Tibial nerve (tissue), 4 donors: ENCODE results near the gene GRIN1. TPM values are rescaled to one million over a fixed set of nuclear protein-coding genes. Genes with fewer than 3 reads are reported as not detected.

ENCODE experiments used
- DNase-seq, 2 donors: peaks; one replicate each; pipeline ENCODE4 v3.0.0-alpha.2; 2019; ENCODE audit warnings: low spot score in 2 of 2
- H3K27ac ChIP-seq, 4 donors: fragments of 200-600 bp; sonication (generic) in 3 of 4; one replicate each; pipeline ENCODE4 v1.5.1; 2017 to 2019; ENCODE audit warnings: mild to moderate bottlenecking in 1 of 4
- H3K27me3 ChIP-seq, 2 donors: fragments of 200-600 bp; sonication (generic) in 1 of 2; one replicate each; pipeline versions ENCODE4 v1.5.1 to v1.6.0; 2017 to 2019
- H3K36me3 ChIP-seq, 3 donors: fragments of 200-600 bp; sonication (generic); one replicate each; pipeline ENCODE4 v1.5.1; 2018 to 2019
- H3K4me1 ChIP-seq, 4 donors: fragments of 200-600 bp; sonication (generic) in 3 of 4; one replicate each; pipeline ENCODE4 v1.5.1; 2017 to 2019
- H3K4me3 ChIP-seq, 4 donors: fragments of 200-600 bp; sonication (generic) in 3 of 4; one replicate each; pipeline ENCODE4 v1.5.1; 2017 to 2019; ENCODE audit warnings: mild to moderate bottlenecking in 1 of 4, moderate library complexity in 1 of 4
- H3K9me3 ChIP-seq, 4 donors: fragments of 200-600 bp; sonication (generic) in 3 of 4; one replicate each; pipeline ENCODE4 v1.5.1; 2017 to 2019
- CTCF ChIP-seq, 5 experiments: fragments of 200-600 bp in 3 of 5; fragments of 450-650 bp in 2 of 5; sonication (generic) in 3 of 5; IDR thresholded peaks; one replicate each; pipeline ENCODE4 v1.5.1; 2016 to 2019; ENCODE audit warnings: antibody characterized with exemption in 5 of 5, mild to moderate bottlenecking in 3 of 5, moderate library complexity in 2 of 5
- EP300 ChIP-seq, 2 donors: sonication (generic); formaldehyde crosslinking; IDR thresholded peaks; one replicate each; pipeline ENCODE4 v1.6.1; 2017; ENCODE audit warnings: antibody characterized with exemption in 2 of 2, mild to moderate bottlenecking in 1 of 2
- POLR2A ChIP-seq, 2 donors: fragments of 450-650 bp; IDR thresholded peaks; one replicate each; pipeline ENCODE4 v1.6.1; 2017; ENCODE audit warnings: antibody characterized with exemption in 2 of 2, mild to moderate bottlenecking in 2 of 2, moderate library complexity in 2 of 2
- WGBS, 2 donors: methylation state at CpG; one replicate each; pipeline ENCODE4 v1.1.5; 2018; 5-methylcytosine and 5-hydroxymethylcytosine counted together
- total RNA-seq, 4 donors: library from RNA; depleted of rRNA; stranded (reverse); fragments of >200 nt; gene quantifications; one replicate each; pipeline ENCODE4 v1.1.0, GENCODE V29; 2016

GRIN1 gene
- total RNA-seq, 4 donors from 2014 or later, result 0.21 TPM; not detected in 3

GRCh38 chr9:137189297-137190295 lies 50.6 kb downstream of the GRIN1 start:
- no peak for TF ChIP-seq POLR2A (IDR thresholded peaks at IDR 0.05)
- Histone ChIP-seq H3K4me3 (peak overlapping the region; percentile 78 to 99 (median 91)), H3K27me3 (no peaks in the 10 kb centered on the region), H3K4me1 (peaks cover 7 to 66% (median 34%) of the 10 kb centered on the region in 4 donors), H3K27ac (peak overlapping the region; percentile 67 to 98 (median 94)), H3K9me3 (no peaks in the 10 kb centered on the region), H3K36me3 (peaks cover 0 to 53% (median 10%) of the 10 kb centered on the region in 3 donors)
- whole genome bisulfite sequencing, 2 donors, result 24 to 48% methylated on average over 18 to 23 of the region's 23 CpGs
- no peak for DNase-seq

- H3K4me1 ChIP-seq, result peaks cover 7 to 66% (median 34%) of the 10 kb centered on the region in 4 donors
- no peak for DNase-seq
Observed at GRCh38 chr9:137190315-137190856, 51.4 kb downstream of the GRIN1 start.

GRCh38 chr9:137191245-137191644 lies 52.3 kb downstream of the GRIN1 start:
- TF ChIP-seq POLR2A (IDR thresholded peaks at IDR 0.05) (no peak), CTCF (IDR thresholded peaks at IDR 0.05) (no peak), EP300 (IDR thresholded peaks at IDR 0.05) (no peak)
- peaks cover 0 to 37% (median 7%) of the 10 kb centered on the region in 3 donors for H3K36me3 ChIP-seq
- H3K27ac ChIP-seq, result no peak overlapping the region
- WGBS, 2 donors, result 42 to 72% methylated on average over 2 to 3 of the region's 3 CpGs
- DNase-seq, result no peak
- H3K4me3 ChIP-seq, result no peak overlapping the region
- H3K27me3 ChIP-seq, result no peaks in the 10 kb centered on the region
- no peaks in the 10 kb centered on the region for H3K9me3 ChIP-seq
- H3K4me1 ChIP-seq, result peaks cover 7 to 66% (median 31%) of the 10 kb centered on the region in 4 donors

More at GRCh38 chr9:137190315-137190856, 51.4 kb downstream of the GRIN1 start:
- Histone ChIP-seq H3K27ac (peak overlapping the region in 1 of 4 donors; percentile 96), H3K4me3 (no peak overlapping the region), H3K36me3 (peaks cover 0 to 45% (median 7%) of the 10 kb centered on the region in 3 donors), H3K27me3 (no peaks in the 10 kb centered on the region), H3K9me3 (no peaks in the 10 kb centered on the region)
- WGBS, 2 donors, result 72 to 79% methylated on average over 6 to 9 of the region's 9 CpGs
- TF ChIP-seq POLR2A (IDR thresholded peaks at IDR 0.05) (no peak), EP300 (IDR thresholded peaks at IDR 0.05) (no peak), CTCF (IDR thresholded peaks at IDR 0.05) (no peak)

GRCh38 chr9:137191691-137192447 lies 52.9 kb downstream of the GRIN1 start:
- H3K36me3 ChIP-seq, result peaks cover 0 to 32% (median 7%) of the 10 kb centered on the region in 3 donors
- no peak for DNase-seq

More at GRCh38 chr9:137191691-137192447, 52.9 kb downstream of the GRIN1 start:
- Histone ChIP-seq H3K27me3 (no peaks in the 10 kb centered on the region), H3K4me1 (peaks cover 7 to 64% (median 26%) of the 10 kb centered on the region in 4 donors), H3K27ac (no peak overlapping the region), H3K4me3 (no peak overlapping the region), H3K9me3 (no peaks in the 10 kb centered on the region)
- TF ChIP-seq EP300 (IDR thresholded peaks at IDR 0.05) (no peak), CTCF (IDR thresholded peaks at IDR 0.05) (no peak), POLR2A (IDR thresholded peaks at IDR 0.05) (no peak)
- 76 to 80% methylated on average over 19 of the region's 22 CpGs for WGBS, 2 donors
